ENCODE results near the gene CLEC10A.
"Not testable (repeated sequence)": the region's sequence is repeated elsewhere in the genome, so short reads cannot be mapped to it uniquely, and the experiment has no call there.

CLEC10A gene

DNA sequence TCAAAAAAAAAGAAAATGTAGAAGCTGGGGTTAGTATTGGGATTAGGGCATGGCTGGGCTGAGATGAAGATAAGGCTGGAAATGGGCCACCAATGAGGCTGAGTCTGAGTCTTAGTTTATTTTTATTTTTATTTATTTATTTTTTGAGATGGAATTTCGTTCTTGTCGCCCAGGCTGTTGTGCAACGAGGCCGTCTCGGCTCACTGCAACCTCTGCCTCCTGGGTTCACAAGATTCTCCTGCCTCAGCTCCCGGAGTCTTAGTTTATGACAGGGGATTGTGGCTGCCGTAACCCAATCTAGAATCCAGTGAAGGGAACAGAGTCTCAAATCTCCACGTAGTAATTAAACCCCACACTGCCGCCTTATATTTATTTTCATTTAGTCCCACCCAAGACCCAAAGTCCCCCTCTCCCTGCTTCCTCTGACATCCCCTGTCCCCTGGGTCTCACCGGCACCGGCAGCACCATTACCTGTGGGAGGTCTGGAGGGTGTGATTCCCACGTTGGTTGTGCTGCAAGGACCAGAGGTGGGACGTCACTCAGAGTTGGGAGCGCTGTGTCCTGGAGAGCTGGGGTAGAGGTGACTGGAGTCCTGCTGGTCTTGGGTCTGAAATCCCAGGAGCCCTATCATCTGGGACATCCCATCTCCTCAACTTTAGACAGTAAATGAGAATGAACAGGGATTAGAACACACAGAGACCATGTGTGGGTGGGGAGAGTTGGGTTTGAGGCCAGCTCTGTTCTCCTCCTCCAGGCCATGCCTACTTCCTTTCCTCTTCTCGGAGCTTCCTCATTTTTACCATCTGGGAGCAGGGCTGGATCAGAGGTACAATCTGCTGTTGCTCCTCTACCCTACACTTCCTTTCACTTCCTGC lies at the start of gene CLEC10A:
Gene CLEC10A, minus strand, starts transcription at position 671 of the 875 bp plus-strand sequence. CDS start 1,439 bp downstream, outside the sequence.
- DNase-seq (ENCODE audit: low read depth) = no peak

GRCh38 chr17:7129311-7129710 lies 49.3 kb upstream of the CLEC10A start:
- no peak for DNase-seq (ENCODE audit: low read depth)

- no peak for DNase-seq (ENCODE audit: low read depth)
Measured at GRCh38 chr17:7128160-7128559, 48.1 kb upstream of the CLEC10A start.

DNA sequence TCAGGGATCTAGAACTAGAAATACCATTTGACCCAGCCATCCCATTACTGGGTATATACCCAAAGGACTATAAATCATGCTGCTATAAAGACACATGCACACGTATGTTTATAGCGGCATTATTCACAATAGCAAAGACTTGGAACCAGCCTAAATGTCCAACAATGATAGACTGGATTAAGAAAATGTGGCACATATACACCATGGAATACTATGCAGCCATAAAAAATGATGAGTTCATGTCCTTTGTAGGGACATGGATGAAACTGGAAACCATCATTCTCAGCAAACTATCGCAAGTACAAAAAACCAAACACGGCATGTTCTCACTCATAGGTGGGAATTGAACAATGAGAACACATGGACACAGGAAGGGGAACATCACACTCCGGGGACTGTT lies 47.5 kb upstream of the CLEC10A start:
- not testable (repeated sequence) for DNase-seq (ENCODE audit: low read depth)

DNA sequence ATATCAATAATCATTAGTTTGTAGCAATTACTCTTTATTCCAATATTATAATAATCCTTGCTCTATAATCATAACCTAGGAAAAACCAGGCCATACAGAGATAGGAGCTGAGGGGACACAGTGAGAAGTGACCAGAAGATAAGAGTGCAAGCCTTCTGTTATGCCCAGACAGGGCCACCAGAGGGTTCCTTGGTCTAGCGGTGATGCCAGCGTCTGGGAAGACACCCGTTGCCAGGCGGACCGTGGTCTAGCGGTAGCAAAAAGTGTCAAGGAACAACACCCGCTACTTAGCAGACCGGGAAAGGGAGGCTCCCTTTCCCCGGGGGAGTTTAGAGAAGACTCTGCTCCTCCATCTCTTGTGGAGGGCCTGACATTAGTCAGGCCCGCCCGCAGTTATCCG lies 46.3 kb upstream of the CLEC10A start:
- not testable (repeated sequence) for DNase-seq (ENCODE audit: low read depth)

DNA sequence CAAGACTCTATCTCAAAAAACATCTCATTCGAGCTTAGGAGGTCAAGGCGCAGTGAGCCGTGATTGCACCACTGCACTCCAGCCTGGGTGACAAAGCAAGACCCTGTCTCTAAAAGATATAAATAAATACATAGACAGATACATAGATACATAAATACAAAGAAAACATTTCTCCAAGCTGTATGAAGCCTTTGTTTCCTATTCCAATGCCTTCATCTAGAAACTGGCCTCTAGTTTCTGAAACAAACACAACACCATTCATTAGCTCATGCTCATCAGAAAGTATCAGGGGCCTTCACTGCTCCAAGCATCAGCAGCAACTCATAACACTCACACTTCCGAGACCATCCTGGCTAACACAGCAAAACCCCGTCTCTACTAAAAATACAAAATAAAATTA lies 44.9 kb upstream of the CLEC10A start:
- DNase-seq (ENCODE audit: low read depth) = no peak

- no peak for DNase-seq (ENCODE audit: low read depth)
Measured at GRCh38 chr17:7123844-7124243, 43.8 kb upstream of the CLEC10A start.

DNA sequence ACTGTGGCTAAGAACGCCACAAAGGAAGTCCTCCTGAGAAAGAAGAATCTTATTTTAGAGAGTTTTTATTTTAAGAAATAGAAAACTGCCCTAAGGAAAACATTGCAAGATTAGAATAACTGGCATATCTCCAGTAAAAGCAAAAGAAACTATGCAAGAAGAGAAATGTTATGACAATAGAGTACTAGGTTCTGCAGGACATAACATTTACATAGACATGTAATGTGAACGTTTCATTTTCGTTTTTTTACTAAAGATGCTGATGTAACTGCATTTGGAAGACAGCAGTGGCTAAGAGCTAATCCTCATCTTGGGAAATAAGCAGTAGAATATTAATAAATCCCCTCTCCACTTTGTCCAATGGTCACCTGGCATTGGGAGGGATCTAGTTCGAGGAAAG lies 42.3 kb upstream of the CLEC10A start:
- DNase-seq (ENCODE audit: low read depth) = peak; percentile 1

DNA sequence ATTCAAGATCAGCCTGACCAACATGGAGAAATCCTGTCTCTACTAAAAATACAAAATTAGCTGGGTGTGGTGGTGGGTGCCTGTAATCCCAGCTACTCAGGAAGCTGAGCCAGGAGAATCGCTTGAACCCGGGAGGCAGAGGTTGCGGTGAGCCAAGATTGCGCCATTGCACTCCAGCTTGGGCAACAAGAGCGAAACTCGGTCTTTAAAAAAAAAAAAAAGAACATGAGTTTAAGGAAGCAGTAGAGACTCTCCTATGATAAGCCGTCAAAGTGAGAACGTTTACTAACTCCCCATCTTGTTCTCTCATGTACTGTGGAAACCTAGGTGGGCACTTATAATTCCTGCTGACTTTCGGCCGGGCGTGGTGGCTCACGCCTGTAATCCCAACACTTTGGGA lies 40.6 kb upstream of the CLEC10A start:
- DNase-seq (ENCODE audit: low read depth) = not testable (repeated sequence)

DNA sequence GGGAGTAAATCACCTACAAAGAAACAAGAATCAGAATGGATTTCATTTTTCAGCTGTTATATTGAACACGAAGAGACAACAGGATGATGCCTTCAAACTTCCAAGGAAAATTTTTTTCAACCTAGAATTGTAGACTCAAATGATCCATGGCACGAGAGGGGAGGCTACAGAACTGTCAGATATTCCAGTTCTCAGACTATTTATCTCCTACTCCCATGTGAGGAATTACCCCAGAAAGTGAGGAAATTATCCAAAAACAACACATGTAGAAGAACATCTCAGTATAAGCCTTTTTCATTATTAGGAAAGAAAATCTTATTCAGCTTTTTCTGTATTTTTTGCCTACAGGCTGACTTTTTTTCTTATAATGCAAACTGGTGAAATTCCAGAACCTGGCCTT lies 40.1 kb upstream of the CLEC10A start:
- no peak for DNase-seq (ENCODE audit: low read depth)

DNA sequence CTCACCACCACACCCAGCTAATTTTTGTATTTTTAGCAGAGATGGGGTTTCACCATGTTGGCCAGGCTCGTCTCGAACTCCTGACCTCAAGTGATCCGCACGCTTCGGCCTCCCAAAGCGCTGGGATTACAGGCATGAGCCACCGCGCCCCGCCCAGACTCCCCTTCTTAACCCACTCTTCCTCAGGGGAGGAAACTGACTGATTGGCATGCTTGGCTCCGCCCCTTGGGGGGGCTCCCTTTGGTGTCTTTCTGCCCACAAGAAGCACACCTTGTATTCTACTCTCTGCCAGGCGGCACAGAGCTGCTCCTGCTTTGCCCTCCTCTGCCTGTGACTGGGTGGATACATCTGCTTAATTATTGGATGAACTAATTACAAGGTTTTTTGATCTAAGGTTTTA lies 39.3 kb upstream of the CLEC10A start:
- DNase-seq (ENCODE audit: low read depth) = no peak

DNA sequence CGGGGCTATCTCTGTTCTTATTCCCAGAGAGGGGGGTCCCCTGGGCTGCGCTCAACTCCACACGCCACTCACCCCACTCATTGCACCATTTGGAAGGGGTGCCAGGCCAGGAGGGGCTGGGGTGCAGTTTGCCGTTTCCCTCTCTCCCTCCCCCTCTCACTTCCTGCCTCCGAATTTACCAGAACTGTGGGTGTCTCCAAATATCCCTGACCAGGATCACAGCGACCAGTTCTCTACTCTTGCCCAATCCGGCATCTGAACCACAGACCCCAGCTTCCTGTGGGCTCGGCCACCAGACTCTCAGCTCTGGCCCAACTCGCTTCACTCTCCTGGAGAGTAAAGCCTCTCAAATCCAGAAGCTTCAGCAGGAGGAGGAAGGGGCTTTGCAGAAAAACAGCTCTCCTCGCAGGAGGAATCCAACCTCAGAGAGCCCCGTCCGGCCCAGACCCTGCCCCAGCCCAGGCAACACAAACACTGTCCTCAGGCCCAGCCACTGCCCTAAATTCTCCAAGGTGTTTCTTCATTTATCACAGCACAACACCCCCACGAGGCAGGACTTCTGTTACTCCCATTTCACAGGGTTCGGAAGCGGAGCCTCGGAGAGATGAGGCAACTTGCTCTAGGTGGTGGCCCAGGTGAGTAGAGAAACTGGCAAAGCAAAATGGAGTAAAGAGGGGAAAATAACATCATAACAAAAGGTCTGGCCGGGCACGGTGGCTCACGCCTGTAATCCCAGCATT lies 35.0 kb upstream of the CLEC10A start:
- DNase-seq (ENCODE audit: low read depth) = no peak

GRCh38 chr17:7114241-7114874 lies 34.3 kb upstream of the CLEC10A start, which contains the start of gene ASGR2:
ASGR2 (minus strand) TSS chr17:7114822; CDS start chr17:7114240, 582 bp downstream.
- DNase-seq (ENCODE audit: low read depth) = no peak

- DNase-seq (ENCODE audit: low read depth) = no peak
Measured at GRCh38 chr17:7113273-7114071, 33.4 kb upstream of the CLEC10A start.

DNA sequence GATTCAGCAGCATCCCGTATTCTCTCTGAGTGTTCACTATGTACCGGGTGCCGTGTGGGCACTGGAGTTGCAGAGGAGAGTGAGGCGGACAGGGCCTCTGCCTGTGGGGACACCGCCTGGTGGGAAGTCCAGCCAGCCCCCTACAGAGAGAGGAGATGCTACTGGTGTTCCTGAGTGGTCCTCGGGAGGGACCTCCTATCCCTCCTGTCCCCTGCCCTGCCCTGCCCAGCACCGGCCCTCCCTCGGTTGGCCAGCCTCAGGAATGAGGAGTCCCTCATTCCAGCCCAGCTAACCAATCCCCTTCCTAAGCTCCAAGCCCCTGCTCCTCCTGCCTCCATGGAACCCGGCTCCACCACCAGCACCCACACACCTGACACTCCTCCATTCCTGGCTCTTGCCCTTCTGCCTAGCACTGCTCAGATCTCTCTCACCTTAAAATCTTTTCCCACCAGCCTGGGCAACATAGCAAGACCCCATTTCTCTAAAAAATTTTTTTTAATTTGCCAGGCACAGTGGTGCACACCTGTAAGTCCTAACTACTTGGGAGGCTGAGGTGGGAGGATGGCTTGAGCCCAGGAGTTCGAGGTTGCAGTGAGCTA lies 32.6 kb upstream of the CLEC10A start:
- no peak for DNase-seq (ENCODE audit: low read depth)

DNA sequence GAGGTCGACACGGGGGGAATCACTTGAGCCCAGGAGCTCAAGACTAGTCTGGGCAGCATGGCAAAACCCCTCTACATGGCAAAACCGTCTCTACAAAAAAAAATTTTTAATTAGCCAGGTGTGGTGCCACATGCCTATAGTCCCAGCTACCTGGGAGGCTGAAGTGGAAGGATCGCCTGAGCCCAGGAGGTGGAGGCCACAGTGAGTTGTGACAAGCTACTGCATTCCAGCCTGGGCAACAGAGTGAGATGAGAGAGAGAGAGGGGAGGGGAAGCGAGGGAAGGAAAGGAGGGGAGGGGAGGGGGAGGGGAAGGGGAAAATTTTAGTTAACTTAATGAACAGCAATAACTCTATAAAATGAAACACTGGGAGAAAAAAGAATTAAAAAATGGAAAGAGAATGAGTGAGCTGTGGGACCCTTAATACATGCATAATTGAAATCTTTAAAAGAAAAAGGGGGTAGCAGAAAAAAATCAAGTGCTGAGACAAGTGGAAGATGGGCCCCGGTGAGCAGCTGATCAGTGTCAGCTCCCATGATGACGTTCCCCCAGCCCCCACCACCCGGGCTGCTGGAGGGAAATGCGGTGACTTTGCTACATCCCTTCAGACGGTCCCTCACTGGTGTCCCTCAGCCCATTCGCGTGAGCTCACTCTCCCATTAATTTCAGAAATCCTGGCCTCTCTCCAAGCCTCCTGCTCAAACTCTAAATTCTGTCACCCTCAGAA lies 31.9 kb upstream of the CLEC10A start:
- no peak for DNase-seq (ENCODE audit: low read depth)

DNA sequence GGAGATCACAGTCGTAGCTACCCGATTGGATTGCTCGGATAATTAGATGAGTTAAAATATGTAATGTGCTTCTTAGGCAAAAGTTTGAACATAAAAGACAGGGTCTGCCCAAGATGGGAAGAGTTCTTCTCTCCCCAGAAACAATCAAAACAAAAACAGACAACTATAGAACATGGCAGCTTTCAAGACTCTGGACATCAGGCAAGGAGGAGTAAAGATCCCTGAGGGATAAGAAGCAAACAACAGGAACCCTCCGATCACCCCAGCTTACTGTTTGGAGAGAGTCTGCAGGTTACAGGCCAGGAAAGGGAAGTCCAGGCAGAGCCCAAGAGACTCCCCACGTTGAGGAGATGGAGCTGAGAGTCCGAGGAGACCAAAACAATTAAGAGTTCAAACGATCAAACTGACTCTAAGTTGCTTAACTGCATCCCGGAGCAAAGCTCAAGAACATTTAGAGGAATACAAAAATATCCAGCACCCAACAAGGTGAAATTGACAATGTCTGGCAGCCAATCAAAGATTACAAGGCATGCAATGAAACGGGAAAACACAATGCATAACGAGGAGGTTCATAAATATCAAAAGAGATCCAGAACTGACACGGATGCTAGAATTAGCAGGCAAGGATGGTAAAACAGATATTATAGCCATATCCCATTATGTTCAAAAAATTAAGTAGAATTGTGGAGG lies 30.7 kb upstream of the CLEC10A start:
- no peak for DNase-seq (ENCODE audit: low read depth)

GRCh38 chr17:7109461-7110322 lies 29.6 kb upstream of the CLEC10A start:
- DNase-seq (ENCODE audit: low read depth) = no peak

DNA sequence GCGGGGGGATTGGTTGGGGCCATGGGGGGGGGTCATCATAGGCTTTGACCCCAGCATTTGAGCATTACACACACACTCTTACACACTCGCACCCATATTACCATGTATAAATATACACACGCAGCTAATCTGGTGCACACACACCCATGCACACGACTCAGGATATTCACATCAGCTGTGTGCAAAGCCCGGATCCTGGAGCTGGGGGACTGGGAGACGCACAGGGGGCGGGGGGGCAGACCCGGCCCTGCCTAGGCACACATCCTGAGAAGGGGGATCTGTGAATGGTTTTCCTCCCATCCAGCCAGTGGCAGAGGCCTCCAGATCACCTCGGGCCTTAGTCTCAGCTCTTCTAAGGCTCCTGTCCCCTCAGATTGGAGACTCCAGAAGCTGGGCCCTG lies 28.9 kb upstream of the CLEC10A start:
- DNase-seq (ENCODE audit: low read depth) = no peak
